NOMO-1 treated with dmso at 0.1 percent for 144 hours (cell line): ENCODE data around the gene PLD5.
"Not testable (repeated sequence)": the region's sequence is repeated elsewhere in the genome, so short reads cannot be mapped to it uniquely, and the experiment has no call there.

Experiments used
- DNase-seq: peaks from one replicate; lab custom pipeline; 2025; ENCODE audit not compliant: unreplicated experiment; lab: John Stamatoyannopoulos, UW

Gene PLD5

DNA sequence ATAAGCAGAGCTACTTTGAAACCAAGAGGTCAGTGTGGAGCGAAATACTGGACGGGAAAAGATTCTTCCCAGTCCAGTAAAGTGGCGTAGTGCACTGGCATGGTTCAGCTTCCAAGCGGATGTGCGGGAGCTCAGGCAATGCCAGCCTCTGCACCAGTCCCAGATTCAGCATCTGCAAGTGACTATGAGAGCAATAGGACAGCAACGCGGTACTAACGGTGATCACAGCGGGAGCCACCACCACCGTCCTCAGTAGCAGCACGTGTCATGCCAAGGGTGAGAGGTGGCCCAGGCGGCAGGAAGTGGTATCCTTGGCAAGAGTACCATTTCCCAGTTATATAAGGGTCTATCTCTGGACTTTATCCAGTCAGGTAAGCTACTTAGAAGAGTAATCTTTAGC lies 17.8 kb downstream of the PLD5 start:
- DNase-seq: no peak

- no peak for DNase-seq
These were observed 35.0 kb downstream of the PLD5 start for GRCh38 chr1:242489545-242489944.

- no peak for DNase-seq
These were observed 46.6 kb downstream of the PLD5 start for GRCh38 chr1:242477944-242478343.

DNA sequence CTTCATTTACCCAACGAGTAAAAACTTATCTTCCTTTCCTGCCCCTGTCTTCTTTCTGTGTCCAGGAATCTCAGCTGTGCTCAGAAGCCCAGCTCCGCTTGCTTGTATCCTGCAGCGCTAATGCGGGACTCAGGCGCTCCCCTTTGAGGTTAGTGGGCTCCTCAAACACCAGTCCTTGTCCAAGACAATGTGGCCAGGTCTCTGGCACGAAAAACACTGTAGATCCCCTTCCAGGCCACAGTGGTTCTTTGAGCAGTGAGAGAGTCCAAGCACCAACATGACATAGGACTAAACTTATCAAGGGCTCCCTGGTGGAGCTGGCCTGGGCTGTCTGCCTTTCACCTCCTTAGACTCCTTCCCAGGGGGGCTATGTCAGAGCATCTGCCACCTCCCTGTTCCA lies 53.7 kb downstream of the PLD5 start:
- no peak for DNase-seq

GRCh38 chr1:242468784-242469183 lies 55.7 kb downstream of the PLD5 start:
- peak; percentile 29 for DNase-seq

- DNase-seq: peak; percentile 34
These were observed 56.8 kb downstream of the PLD5 start for GRCh38 chr1:242467556-242468145.

DNA sequence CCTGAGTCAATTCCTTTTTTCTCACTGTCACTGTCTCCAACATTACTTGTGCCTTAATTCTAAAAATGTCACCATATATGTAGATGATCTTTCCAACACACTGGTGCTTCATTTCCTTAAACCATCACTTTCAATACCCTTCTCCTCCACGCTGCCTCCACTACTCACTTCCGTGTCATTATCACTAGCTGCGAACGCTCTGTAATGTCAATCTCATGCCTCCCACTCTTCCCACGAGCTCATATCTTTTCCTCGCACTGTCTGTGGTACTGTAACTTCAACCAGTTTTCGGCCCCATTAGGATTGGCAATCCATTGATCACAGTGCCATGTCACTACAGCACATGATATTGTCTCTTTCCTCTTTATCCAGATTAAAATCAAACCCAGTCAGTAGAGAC lies 61.6 kb downstream of the PLD5 start:
- DNase-seq: no peak

GRCh38 chr1:242459740-242460139 lies 64.8 kb downstream of the PLD5 start:
- DNase-seq: not testable (repeated sequence)

DNA sequence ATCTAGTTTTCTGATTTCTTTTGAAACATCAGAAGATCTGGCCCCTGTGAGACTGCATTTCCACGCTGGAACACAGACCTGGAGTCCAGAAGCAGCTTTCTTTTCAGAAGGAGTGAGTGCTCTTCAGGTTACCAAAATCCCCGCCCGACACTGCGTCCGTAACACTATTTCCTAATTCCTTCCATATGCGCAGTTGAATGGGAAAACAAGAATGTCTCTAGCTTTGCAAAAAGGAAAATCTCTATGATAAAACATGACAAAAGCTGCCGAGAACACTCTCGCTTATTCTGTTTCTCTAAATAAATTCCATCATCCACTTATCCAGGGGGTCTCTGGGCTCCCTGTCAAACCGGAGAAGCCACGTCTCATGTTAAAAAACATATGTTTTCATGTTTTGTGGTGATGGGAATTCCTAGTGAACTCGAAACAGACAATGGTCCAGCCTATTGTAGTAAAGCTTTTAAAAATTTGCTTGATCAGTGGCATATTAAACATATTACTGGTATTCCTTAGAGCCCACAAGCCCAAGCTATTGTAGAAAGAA lies 67.7 kb downstream of the PLD5 start:
- no peak for DNase-seq

DNA sequence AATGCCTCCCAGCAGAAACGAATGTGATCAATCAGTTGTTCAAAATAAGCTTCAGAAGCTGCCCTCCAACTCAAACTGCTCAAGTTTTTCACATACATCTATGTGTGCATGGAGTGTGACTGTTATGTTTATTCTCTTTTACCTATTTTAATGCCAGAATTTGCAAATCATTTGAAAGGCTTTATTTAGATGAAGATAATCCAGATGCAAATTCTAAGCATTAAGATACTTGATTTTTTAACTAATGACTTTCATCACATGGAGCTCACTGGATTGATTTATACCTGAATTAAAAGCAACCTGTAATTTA lies 69.5 kb downstream of the PLD5 start:
- no peak for DNase-seq

DNA sequence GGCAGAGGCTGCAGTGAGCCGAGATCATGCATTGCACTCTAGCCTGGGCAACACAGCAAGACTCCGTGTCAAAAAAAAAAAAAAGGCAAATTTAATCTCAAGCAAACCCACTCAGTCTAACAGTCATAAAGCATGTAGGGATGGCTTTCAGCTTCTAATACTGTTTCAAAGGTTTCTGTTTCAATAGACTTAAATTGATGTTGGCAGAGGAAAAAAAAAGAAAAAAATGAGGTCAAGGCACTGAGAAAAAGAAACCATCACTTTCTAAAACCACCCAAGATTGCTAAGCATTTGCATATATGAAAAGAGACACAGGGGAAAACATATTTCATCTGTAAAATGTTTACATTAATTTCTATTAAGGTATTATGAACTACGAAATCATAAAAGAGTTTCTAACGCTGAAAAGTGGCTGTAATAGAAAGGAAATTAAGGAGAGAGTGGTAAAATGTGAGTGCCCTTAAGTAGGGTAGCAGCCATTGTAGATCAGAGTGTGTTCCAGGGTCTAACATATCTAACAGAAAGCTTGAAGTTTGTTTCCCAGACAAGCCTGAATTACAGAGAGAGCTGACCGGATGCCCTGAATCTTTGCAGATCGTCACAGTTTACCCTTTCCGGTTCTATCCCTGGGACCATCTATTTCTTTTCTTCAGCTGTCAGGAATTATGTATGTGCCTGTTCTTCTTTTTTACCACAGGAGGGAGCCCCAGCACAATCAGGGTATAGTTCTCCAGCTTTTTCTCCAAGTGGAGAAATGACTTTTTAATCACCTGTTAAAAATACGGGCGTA lies 70.0 kb downstream of the PLD5 start:
- no peak for DNase-seq

GRCh38 chr1:242452573-242452972 lies 71.9 kb downstream of the PLD5 start:
- no peak for DNase-seq

DNA sequence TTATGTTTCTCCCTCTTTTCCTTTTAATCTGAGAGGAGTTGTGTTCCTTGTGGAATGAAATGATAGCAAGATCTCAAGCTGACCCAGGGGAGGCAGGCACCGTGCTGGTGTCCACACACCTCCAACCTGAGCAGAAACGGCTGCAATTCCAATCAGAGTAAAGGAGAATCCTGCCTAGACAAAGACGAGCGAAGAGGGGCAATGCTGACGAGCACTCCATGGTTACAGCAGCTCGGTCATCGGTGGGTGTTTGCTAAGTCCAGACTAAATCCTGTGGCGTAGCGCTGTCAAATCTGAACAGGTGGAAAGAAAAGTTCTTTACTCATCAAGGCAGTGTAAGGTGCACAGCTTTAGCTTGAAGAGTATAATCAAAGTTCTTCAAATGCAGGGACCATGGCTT lies 74.8 kb downstream of the PLD5 start:
- DNase-seq: no peak

DNA sequence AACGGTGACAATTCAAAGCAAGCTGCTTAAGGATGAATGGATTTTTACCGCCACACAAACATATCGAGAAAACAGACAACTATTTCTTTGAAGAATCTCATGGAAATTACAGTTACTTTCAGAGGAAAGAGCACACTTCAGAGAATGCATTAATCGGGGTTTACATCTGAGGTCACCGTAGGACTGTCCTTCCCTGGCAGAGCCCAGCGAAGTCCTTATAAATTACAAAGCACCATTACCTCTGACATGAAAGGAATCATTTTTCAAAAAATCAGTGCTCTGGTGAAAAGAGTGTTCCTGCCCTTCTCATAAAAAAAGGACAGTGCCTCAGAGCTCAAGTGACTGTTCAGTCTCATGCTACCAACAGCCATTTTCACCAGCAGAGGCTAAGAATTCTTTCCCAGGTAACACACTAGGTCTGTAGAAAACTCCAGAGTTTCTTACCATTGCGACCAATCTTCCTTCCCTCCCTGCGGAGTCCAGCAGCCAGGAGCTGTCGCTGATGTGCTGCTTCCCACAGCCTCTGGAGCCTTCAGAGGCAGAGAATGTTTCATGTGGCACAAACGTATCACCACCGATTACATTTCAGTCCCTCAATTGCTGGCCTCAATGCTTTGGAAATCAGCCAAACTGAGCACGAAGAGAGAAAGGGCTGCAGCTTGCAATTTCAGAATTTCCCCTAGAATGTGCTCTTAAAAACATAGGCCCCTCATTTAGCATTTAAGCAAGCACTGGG lies 75.4 kb downstream of the PLD5 start:
- no peak for DNase-seq

DNA sequence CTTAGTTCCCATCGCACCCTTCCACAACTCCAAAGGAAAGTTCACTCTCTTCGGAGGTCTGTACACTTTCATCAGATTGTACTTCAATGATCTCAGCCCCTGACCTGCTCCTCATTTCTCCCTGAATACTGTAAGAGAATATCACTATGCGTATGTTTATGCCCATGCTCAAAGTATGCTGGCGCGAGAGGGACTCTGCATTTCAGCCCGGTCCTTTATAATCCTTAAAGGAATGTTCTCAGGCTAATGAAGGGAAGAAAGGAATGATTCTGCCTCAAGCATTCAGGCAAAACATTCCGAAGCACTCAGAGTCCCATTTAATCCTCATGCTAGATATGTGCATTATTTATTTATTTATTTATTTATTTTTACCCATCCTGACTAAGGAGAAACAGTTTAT lies 76.8 kb downstream of the PLD5 start:
- DNase-seq: no peak

GRCh38 chr1:242440757-242441156 lies 83.7 kb downstream of the PLD5 start:
- no peak for DNase-seq

GRCh38 chr1:242435200-242435599 lies 89.3 kb downstream of the PLD5 start:
- no peak for DNase-seq

- DNase-seq: no peak
These were observed 91.9 kb downstream of the PLD5 start for GRCh38 chr1:242432491-242433095.

- no peak for DNase-seq
These were observed 92.7 kb downstream of the PLD5 start for GRCh38 chr1:242431786-242432185.

- no peak for DNase-seq
These were observed 93.5 kb downstream of the PLD5 start for GRCh38 chr1:242430956-242431355.

- DNase-seq: no peak
These were observed 95.9 kb downstream of the PLD5 start for GRCh38 chr1:242428399-242429190.
